SU-DHL-6 (cell line): Measurements from ENCODE around the gene SCGB3A1.

Source experiments
- CTCF ChIP-seq: fragments of 200-600 bp; sonication (generic); IDR thresholded peaks from one replicate; pipeline ENCODE4 v1.5.1; 2017; ENCODE audit warnings: antibody characterized with exemption, mild to moderate bottlenecking, low read length, moderate library complexity; ENCODE audit not compliant: insufficient read depth, poor library complexity, severe bottlenecking
- EZH2phosphoT487 ChIP-seq: fragments of 200-600 bp; sonication (generic), shearing (Covaris generic); conservative IDR thresholded peaks from 2 replicates; pipeline ENCODE4 v1.6.1; 2018; ENCODE audit warnings: mild to moderate bottlenecking, antibody characterized with exemption, low read length, moderate library complexity, mixed read lengths

- TF ChIP-seq CTCF (no peak), EZH2phosphoT487 (no peak)
Observed at GRCh38 chr5:180598316-180598701, 7.0 kb upstream of the SCGB3A1 start.
